ENCODE data around the gene ITSN1.

The ITSN1 gene

DNA sequence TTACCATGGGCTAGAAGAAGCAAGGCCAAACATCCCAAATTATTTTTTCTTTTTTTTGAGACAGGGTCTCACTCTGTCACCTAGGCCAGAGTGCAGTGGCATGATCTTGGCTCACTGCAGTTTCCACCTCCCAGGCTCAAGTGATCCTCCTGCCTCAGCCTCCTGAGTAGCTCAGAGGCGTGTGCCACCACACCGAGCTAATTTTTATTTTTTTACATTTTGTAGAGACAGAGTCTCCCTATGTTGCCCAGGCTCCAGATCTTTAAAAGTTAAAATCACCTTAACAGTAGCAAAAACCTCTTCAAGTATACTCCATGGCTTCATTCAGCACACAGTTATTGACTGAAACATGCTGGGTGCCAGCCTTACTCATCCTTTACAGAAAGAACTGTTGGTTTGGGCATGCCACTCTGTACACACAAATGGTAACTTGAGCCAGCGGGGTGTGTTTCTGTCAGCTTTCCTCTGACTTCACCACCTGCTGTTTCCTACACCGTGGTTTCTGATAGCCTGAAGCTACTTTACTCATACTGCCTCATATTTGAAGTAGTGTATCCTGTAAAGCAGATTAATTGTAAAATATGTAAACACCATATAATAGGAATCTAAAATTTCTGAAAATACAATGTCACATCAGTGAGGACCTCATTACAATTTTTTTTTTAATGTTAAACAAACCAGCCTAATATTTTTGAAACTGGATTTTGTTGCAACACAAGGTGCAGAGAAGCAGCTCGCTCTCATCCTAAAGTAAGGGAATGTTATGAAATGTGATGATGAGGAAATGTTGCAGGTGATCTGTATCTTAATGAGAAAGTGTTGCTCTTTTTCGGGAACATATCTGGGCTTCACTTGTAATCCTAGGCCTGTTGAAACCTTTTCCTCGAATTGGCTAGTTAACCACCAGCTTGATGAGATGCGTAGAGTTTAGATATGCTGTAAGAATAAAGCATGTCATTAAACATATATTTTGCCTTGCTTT lies 159.4 kb downstream of the ITSN1 start:
- in situ Hi-C loops (cut with MboI; ENCODE audit: low sequenced_read_pairs), result no loop called here

DNA sequence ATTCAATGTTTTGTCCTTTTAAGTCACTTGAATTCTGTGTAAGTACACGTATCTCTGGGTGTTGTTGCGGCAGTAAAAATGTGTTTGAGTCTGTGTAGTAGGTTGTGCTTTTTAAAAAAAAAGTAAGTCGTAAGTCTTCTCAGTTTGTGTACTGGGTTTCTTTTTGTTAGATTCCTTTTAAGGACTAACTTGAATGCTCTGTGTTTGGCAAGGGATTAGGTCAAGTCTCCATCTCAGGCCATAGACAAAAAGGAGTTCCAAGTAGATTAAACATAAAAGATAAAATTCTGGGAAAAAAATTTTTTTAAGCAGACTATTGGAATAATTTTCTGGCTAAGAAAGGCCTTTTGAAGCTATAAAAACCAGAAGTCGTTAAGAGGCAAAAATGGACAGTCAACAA lies 160.2 kb downstream of the ITSN1 start:
- in situ Hi-C loops (cut with MboI; ENCODE audit: low sequenced_read_pairs), result no loop called here

DNA sequence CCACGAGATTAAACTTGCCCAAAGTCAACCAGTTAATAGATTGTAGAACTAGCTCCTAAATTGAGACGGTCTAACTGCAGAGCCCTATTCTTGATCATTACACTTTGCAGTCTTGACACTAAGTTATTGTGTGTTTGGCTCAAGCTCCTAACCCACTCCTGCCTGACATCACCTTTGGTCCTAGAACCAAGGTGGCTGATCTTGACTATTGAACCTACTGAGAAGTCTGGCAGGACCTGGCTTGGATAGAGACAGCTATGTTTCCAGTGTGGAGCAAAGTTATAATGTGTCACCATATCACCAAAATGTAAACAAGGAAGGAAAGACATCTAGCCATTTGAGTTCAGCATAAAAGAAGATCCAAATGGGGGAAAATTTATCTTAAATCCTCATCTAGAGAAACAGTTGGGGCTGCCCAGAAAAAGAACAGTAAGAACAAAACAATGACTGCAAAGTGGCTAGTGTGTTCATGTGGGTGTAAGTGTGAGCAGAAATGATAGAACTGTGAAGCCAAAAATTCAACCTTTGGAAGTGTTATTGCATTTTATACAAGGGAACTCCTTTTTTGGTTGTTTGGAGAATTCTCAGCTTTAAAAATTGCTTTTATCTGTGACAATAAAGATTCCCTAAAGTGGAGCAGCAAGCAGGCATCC lies 166.5 kb downstream of the ITSN1 start:
- in situ Hi-C loops (cut with MboI; ENCODE audit: low sequenced_read_pairs), result no loop called here

DNA sequence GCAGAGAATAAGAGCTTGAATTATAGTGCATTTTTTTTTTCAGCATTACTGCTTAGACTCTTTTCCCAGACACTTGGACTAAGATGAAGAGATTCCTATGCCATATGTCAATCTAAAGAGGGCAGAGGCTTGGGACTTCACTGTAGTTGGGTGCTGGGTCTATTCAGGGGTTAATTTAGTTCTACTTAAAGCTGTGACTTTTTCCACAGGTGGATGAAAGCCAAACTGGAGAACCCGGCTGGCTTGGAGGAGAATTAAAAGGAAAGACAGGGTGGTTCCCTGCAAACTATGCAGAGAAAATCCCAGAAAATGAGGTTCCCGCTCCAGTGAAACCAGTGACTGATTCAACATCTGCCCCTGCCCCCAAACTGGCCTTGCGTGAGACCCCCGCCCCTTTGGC lies 168.5 kb downstream of the ITSN1 start:
- in situ Hi-C loops (cut with MboI; ENCODE audit: low sequenced_read_pairs), result no loop called here

DNA sequence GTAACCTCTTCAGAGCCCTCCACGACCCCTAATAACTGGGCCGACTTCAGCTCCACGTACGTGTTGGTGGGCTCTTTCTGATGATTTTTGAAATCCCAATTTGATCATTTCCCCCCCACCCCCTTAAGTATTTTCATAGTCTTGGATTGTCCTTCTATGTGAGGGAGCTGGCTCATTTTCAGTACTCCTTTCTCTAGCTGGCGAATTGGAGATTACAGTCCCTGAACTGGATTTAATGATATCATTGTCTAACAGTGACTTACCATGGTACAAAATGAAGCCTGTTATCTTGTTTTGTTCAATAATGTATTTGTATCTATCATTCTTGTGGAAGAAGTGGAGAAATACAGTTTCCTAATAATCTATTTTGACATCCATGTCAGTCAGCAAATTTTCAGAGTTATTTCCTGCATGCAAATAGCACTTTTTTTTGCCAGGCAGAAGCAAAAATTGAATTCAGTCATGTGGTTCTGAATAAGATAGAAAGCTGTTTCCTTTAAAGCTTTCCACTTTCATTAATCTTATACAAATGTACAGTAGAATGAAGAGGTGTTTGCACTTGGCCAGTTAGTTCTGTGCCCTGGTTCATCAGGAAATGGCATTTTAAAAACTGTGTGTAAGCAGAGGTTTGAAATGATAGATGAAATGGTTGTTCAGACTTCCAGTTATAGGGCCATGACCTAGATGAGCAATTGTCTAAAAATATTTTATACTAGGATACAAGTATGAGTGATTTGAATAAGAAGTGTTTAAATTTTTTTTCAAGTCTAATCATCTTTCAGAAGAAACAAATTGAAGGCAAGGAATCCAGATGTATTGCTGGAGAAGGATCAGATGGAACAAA lies 169.1 kb downstream of the ITSN1 start:
- in situ Hi-C loops (cut with MboI; ENCODE audit: low sequenced_read_pairs), result no loop called here

DNA sequence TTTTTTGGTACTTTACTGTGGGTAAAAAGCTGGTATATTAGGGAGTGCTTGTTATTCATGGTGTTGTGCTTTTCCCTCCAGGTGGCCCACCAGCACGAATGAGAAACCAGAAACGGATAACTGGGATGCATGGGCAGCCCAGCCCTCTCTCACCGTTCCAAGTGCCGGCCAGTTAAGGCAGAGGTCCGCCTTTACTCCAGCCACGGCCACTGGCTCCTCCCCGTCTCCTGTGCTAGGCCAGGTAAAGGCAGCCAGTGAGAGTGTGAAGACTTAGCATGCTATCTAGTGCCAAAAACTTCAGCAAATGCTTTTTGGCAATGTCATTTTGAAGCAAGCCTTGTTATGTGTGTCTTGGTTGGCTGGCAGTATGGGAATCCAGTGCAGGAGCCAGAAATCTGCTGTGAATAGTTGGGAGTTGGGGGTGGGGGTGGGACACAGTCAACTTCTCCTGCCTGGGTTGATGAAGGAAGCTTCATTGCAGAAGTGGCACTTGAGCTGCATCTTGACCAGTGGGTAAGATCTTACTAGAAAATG lies 171.6 kb downstream of the ITSN1 start:
- in situ Hi-C loops (cut with MboI; ENCODE audit: low sequenced_read_pairs), result no loop called here

DNA sequence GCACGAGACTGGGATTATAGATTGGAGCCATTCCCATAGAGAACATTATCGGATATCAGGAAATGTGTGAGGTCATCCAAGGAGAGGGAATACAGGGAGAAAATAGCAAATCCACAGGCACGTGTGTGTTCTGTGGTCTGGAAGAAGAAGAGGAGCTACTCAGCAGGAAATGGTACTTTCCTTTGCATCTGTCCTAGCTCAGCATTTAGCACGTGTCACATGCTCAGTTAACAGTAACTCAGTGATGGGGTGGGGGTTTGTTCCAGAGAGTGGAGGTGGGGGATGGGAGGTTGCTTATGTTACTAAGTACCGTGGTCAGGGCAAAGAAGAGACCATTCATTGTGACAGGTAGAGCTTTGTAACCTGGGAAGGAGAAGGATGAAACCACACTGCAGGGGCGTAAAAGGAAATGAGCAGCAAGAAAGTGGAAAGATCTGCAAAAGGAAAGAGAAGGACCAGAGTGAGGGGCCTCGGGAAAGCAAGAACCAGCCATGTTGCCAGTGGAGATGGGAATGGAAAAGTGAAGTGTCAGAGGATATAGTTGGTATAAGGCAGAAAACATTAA lies 172.9 kb downstream of the ITSN1 start:
- in situ Hi-C loops (cut with MboI; ENCODE audit: low sequenced_read_pairs), result no loop called here

DNA sequence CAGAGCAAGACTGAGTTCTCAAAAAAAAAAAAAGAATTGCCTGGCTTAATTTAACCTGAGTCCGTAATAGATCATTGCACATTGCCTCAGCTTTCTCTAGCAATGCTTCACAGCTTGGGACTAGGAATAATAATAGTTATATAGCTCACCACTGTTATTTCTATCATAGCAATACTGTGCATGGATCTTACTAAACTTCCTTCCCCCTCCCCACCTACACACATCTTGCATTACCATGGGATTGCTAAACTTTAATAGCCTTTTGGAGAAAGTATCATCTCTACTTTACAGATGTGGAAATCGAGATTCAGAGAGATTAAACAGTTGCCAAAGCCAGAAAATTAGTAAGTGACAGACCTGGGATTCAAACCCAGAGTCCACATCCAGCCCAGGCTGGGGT lies 173.9 kb downstream of the ITSN1 start:
- in situ Hi-C loops (cut with MboI; ENCODE audit: low sequenced_read_pairs), result no loop called here

DNA sequence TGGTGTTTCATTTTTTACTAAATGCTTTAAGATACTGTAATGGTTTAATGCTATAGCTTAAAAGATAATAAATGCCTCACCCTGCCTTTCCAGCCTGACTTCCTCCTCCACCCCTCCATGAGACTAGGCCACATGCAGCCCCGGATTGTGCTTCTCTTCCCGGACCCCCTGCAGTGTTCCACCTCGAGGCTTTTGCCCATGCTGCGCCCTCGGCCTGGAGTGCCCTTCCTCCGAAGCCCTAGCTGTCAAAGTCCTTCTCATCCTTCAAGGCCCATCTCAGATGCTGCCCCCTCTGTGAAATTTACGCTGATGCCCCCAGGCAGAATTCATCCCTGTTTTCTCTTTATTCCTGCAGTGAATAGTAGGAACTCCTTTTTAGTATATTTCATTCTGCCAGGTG lies 174.8 kb downstream of the ITSN1 start:
- in situ Hi-C loops (cut with MboI; ENCODE audit: low sequenced_read_pairs), result no loop called here

DNA sequence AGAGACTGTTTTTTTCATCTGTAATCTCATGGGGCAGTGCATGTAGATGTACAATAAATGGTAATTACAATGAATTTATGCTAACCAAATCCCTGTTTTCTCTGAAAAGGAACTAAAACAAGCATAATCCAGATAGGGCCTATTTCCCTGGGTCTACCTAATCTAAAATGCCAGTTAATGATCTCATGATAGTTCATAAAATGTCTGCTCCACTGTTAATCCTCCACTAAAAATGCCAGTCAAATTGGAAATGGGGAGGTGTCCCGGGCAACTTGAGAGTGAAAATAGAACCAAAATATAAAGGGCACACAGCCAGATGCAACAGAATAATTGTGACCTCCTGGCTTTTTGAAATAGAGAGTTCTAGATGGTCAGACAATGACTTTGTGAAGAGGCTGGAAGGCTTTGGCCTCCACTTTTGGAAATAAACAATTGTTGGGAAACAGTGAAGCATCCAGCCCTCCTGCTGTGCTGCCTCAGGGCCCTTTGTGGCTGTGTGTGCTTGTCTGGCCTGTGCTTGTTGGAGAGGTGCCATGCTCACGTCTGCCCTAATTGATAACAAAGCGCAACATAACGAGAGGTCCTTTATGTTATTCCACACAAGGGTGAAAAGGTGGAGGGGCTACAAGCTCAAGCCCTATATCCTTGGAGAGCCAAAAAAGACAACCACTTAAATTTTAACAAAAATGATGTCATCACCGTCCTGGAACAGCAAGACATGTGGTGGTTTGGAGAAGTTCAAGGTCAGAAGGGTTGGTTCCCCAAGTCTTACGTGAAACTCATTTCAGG lies 175.6 kb downstream of the ITSN1 start:
- in situ Hi-C loops (cut with MboI; ENCODE audit: low sequenced_read_pairs), result no loop called here

DNA sequence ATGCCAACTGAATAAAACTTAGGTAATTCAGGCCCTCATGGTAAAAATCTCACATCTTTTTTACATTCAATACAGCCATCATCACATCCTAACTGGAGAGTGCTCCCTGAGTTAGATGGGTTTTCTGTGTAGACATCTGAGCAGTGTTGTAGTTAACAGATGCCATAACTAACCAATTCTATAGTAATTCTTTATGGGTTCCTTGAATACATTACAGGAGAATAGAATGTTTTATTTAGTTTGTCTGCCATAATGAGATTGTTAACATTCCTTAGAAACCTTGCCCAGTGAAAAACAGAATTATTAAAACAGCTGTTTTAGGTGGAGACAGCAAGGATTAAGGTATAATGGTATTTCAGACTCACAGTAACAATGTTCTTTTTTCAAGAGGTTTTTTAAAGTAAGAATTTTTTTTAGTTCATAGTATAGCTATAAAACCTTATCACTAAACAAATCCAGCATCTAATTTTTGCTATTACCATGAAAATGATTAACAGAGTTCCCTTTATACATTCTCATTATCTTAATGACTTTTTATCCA lies 178.0 kb downstream of the ITSN1 start:
- in situ Hi-C loops (cut with MboI; ENCODE audit: low sequenced_read_pairs), result no loop called here

DNA sequence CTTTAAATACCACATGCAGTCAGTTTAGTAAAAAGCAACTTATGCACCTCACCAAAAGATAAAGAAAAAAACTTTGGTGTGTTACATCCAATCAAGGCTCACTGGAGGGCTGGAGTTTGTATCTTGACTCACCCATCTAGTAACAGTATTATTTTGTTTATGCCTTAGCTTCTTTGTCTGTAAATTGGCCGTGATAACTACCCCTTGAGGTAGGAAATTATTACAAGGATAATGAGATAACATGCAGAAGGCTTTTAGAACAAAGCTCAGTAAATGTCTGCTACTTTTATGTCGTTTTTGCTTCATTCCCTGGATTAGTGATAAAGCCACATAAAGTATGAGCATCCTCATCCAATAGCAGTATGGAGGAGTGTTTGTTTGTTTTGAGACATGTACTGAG lies 178.5 kb downstream of the ITSN1 start:
- in situ Hi-C loops (cut with MboI; ENCODE audit: low sequenced_read_pairs), result no loop called here

DNA sequence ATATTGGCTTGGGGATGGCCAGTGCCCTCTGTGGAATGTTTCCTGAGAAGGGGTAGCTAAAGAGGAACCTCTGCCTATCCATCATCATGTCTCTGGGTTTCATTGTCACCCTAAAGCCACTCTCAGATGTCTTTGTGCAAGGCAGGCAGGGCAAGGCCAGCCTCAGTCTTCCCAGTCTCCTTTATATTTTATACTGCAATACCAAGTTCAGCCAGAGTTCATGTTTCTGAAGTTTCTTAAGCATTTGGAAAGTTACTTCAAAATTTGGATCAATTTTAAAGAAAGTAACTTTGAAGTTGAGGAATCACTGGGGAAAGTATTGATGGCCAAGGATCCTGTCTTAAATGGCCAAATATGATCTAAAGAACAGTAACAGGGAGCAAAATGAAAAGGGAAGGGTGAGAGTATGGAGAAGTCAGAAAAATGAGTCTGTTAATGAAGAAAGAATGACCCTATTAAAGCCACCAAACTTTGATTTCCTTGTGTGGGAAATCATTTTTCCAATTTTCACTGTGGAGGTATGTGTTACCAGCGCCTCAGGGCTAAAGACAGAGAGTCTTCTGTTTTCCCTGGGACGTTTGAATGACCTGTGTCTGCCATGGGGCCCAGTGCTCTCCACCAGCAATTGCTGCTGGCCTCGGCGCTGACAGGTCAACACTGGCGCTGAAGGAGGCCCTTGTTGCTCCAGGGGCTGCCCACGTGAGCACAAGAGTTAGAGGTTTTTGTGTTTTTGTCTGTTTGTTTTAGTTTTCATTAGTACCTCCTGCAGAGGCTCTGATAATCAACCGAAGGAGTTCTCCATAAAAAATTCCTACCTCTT lies 179.4 kb downstream of the ITSN1 start:
- in situ Hi-C loops (cut with MboI; ENCODE audit: low sequenced_read_pairs), result no loop called here

DNA sequence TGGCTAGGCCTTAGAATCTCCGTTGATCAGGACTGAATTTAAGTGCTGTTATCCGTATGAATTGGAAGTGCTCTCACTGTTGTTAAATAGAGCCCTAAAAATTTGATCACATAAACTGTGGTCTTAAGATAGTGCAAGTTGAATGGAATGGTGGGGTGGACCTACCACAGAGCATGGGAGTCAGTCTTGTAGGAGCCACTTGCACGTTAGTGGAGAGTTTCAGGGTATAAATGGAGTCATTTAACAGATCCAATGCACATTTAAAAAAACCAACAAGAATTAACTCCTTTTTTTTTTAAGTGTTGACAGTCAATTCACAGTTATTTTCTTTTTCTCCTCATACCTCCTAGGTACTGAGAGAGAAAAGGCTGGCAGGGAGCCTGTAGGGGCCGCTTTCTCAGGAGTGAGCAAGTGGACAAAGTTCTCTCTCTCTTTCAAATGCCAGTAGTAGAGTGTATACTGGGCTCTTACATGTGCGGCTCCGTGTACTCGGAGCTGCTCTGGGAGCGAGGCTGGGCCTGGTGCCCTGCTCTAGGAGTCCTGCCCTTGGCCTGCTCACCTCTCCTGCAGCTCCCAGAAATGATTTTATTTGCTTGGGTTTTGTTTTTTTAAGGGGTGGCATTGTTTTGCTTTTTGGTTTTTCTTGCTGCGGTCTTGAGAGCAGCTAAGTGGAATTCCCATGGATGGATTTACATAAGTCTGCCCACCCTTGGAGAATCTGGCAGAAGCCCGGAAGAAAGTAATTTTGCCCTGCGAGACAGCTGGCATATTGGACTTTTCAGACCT lies 182.0 kb downstream of the ITSN1 start:
- in situ Hi-C loops (cut with MboI; ENCODE audit: low sequenced_read_pairs), result no loop called here

DNA sequence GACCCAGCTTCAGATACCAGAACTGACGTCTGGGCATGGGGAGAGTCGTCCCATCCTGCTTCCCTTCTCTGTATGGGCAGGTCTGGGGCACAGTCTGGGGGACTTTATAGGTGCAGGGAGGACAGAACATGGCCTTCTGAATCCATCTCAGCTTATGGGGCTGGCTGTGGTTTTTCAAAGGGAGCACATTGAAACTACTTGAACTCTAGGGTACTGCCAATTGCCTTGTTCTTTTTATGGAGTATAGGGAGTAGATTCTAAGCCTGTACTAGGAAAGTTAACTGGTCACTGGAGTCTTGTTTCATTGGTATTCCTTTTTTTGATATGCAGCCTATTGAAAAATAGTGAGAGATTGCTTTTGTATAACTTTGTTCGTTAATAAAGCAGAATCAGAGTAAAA lies 183.1 kb downstream of the ITSN1 start:
- in situ Hi-C loops (cut with MboI; ENCODE audit: low sequenced_read_pairs), result no loop called here

DNA sequence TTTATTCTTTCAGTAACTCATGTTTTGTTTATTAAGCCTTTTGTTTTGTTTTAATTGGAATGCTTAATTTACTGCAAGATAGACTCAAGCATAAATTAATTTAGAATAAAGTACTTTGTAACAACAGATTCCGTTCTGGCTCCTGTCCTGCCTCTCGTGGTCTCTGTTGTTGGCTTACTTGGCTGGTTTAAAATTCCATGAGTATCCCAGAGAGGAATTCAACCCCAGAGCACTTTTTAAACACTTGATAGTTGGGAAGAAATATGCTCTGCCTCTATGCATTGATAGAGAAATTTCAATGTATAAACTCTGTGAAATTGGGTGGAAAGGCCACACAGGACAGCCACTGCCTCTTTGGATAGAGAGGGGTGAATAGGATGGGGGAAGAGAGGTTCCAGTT lies 183.6 kb downstream of the ITSN1 start:
- in situ Hi-C loops (cut with MboI; ENCODE audit: low sequenced_read_pairs), result no loop called here

DNA sequence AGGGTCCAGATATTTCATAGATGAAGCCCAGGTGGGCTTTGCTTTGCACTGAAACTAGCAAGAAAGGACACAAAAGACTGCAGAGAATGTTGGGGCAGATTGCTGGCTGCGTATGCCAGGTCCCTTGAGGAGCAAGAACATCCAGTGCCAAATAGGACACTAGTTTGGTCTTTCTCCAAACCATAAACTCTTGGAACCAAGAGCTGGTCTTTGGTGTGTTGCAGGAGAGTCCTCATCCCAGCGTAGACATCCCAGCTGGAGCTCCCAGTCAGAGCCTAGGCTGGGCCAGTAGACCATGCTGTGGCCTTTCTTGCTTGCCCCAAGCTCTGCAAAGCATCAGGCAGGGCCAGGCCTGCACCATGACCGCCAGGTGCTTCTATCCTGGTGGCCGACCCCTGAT lies 185.8 kb downstream of the ITSN1 start:
- in situ Hi-C loops (cut with MboI; ENCODE audit: low sequenced_read_pairs), result no loop called here

DNA sequence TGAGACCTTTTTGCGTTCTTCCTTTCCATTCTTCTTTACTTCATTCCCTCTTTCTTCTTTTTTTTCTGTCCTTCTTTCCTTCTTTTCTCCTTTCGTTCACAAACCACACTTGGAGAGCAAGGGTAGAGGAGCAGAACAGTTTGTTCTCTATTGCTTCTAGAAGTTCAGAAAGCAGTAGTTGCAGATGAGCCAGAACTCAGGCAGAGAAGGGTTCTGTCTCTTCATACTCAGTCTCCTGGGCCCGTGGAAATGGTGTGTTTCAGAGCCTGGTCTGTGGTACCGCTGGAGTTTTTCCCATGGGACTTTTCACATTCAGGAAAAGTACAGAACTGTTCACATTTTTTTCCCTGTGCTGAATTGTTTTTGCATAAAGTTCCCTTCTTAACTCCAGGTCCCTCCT lies 186.3 kb downstream of the ITSN1 start:
- in situ Hi-C loops (cut with MboI; ENCODE audit: low sequenced_read_pairs), result no loop called here
